ENCODE results near the gene NUP58.
"Not testable (repeated sequence)": the region's sequence is repeated elsewhere in the genome, so short reads cannot be mapped to it uniquely, and the experiment has no call there.

The NUP58 gene

GRCh38 chr13:25302121-25302520 is 696 bp downstream of the NUP58 start:
- no peak for DNase-seq (ENCODE audit: low read depth, low spot score)

- no peak for DNase-seq (ENCODE audit: low read depth, low spot score)
Observed at GRCh38 chr13:25306671-25307464, 5.4 kb downstream of the NUP58 start.

GRCh38 chr13:25310891-25311290 is 9.5 kb downstream of the NUP58 start:
- DNase-seq (ENCODE audit: low read depth, low spot score): no peak

- not testable (repeated sequence) for DNase-seq (ENCODE audit: low read depth, low spot score)
Observed at GRCh38 chr13:25318946-25319345, 17.5 kb downstream of the NUP58 start.

GRCh38 chr13:25319771-25320170 is 18.3 kb downstream of the NUP58 start:
- DNase-seq (ENCODE audit: low read depth, low spot score): no peak

GRCh38 chr13:25324100-25324499 is 22.7 kb downstream of the NUP58 start:
- no peak for DNase-seq (ENCODE audit: low read depth, low spot score)

GRCh38 chr13:25329706-25330105 is 28.3 kb downstream of the NUP58 start:
- no peak for DNase-seq (ENCODE audit: low read depth, low spot score)

GRCh38 chr13:25330541-25330940 is 29.1 kb downstream of the NUP58 start:
- no peak for DNase-seq (ENCODE audit: low read depth, low spot score)

- no peak for DNase-seq (ENCODE audit: low read depth, low spot score)
Observed at GRCh38 chr13:25335856-25336255, 34.4 kb downstream of the NUP58 start.

GRCh38 chr13:25345576-25345975 is 44.2 kb downstream of the NUP58 start:
- no peak for DNase-seq (ENCODE audit: low read depth, low spot score)

- no peak for DNase-seq (ENCODE audit: low read depth, low spot score)
Observed at GRCh38 chr13:25347151-25347550, 45.7 kb downstream of the NUP58 start.

GRCh38 chr13:25351404-25351803 is 50.0 kb downstream of the NUP58 start:
- DNase-seq (ENCODE audit: low read depth, low spot score): no peak

GRCh38 chr13:25352230-25352629 is 50.8 kb downstream of the NUP58 start:
- DNase-seq (ENCODE audit: low read depth, low spot score): no peak

- no peak for DNase-seq (ENCODE audit: low read depth, low spot score)
Observed at GRCh38 chr13:25352806-25353205, 51.4 kb downstream of the NUP58 start.

- DNase-seq (ENCODE audit: low read depth, low spot score): no peak
Observed at GRCh38 chr13:25353344-25353743, 51.9 kb downstream of the NUP58 start.

- no peak for DNase-seq (ENCODE audit: low read depth, low spot score)
Observed at GRCh38 chr13:25354377-25354776, 53.0 kb downstream of the NUP58 start.

- DNase-seq (ENCODE audit: low read depth, low spot score): not testable (repeated sequence)
Observed at GRCh38 chr13:25360443-25360842, 59.0 kb downstream of the NUP58 start.

GRCh38 chr13:25365720-25366235 is 64.4 kb downstream of the NUP58 start:
- DNase-seq (ENCODE audit: low read depth, low spot score): no peak

GRCh38 chr13:25371158-25371874 is 69.9 kb downstream of the NUP58 start:
- DNase-seq (ENCODE audit: low read depth, low spot score): no peak

- DNase-seq (ENCODE audit: low read depth, low spot score): no peak
Observed at GRCh38 chr13:25371875-25372283, 70.5 kb downstream of the NUP58 start, which contains the start of gene ATP8A2. TSS of gene ATP8A2 (plus strand) at chr13:25371974. CDS start at chr13:25372213, 239 bp downstream.

GRCh38 chr13:25372284-25373081 is 71.1 kb downstream of the NUP58 start:
- DNase-seq (ENCODE audit: low read depth, low spot score): no peak

All from activated naive CD8-positive, alpha-beta T cell treated with anti-CD3 and anti-CD28 coated beads, Interleukin-2, amount 50 U/mL, for 16 hours (primary cell).